Uterus (tissue), 4 donors: Measurements from ENCODE around the gene STYXL2. TPM values are rescaled to one million over a fixed set of nuclear protein-coding genes. Genes with fewer than 3 reads are reported as not detected.

ENCODE experiments used
- DNase-seq, 2 donors: peaks; one replicate each; pipeline ENCODE4 v3.0.0-alpha.2; 2019 to 2020
- H3K27ac ChIP-seq, 2 donors: fragments of 200-600 bp; sonication (generic); 1 replicate in 1 of 2; 2 replicates in 1 of 2; pipeline ENCODE4 v1.5.1; 2016 to 2018
- H3K27me3 ChIP-seq, 2 donors: fragments of 200-600 bp; sonication (generic); one replicate each; pipeline ENCODE4 v1.5.1; 2018 to 2019; ENCODE audit warnings: control low read depth in 1 of 2
- H3K36me3 ChIP-seq, 2 donors: fragments of 200-600 bp; sonication (generic); one replicate each; pipeline ENCODE4 v1.5.1; 2019; ENCODE audit warnings: control low read depth in 1 of 2
- H3K4me1 ChIP-seq, 2 donors: fragments of 200-600 bp; sonication (generic); one replicate each; pipeline ENCODE4 v1.5.1; 2018 to 2019; ENCODE audit warnings: control low read depth in 1 of 2
- H3K4me3 ChIP-seq, 2 donors: fragments of 200-600 bp; sonication (generic); 1 replicate in 1 of 2; 2 replicates in 1 of 2; pipeline ENCODE4 v1.5.1; 2018 to 2019; ENCODE audit warnings: mild to moderate bottlenecking in 1 of 2
- H3K9me3 ChIP-seq, 2 donors: fragments of 200-600 bp; sonication (generic); one replicate each; pipeline ENCODE4 v1.5.1; 2019; ENCODE audit warnings: control low read depth in 1 of 2
- POLR2A ChIP-seq, 2 donors: fragments of 450-650 bp; IDR thresholded peaks; one replicate each; pipeline ENCODE4 v1.6.1; 2016; ENCODE audit warnings: antibody characterized with exemption in 2 of 2, mild to moderate bottlenecking in 1 of 2, moderate library complexity in 1 of 2
- intact Hi-C: fragments of 100-400 bp; cut with DNase I; formaldehyde crosslinking; loops from one replicate; pipeline ENCODE4 v1.15.1; 2023; ENCODE audit warnings: low total_unique reads
- total RNA-seq, 4 donors: library from RNA; depleted of rRNA in 3 of 4; stranded (reverse); fragments of >200 nt in 3 of 4; gene quantifications; one replicate each; pipeline versions ENCODE4 v1.1.0 to v1.2.4, GENCODE V29; 2014 to 2023
- TF ChIP-seq, protein P1 (sequence below), 4 experiments: fragments of 200-600 bp in 2 of 4; fragments of 450-650 bp in 2 of 4; sonication (generic) in 2 of 4; IDR thresholded peaks; one replicate each; pipeline ENCODE4 v1.5.1; 2016 to 2019; ENCODE audit warnings: antibody characterized with exemption in 4 of 4, mild to moderate bottlenecking in 2 of 4, moderate library complexity in 1 of 4
- donor health status: DM: yes; HTN: yes; CAD: no.

STYXL2 gene
- total RNA-seq, 4 donors from 2014 or later: 1.2 TPM; not detected in 3

DNA sequence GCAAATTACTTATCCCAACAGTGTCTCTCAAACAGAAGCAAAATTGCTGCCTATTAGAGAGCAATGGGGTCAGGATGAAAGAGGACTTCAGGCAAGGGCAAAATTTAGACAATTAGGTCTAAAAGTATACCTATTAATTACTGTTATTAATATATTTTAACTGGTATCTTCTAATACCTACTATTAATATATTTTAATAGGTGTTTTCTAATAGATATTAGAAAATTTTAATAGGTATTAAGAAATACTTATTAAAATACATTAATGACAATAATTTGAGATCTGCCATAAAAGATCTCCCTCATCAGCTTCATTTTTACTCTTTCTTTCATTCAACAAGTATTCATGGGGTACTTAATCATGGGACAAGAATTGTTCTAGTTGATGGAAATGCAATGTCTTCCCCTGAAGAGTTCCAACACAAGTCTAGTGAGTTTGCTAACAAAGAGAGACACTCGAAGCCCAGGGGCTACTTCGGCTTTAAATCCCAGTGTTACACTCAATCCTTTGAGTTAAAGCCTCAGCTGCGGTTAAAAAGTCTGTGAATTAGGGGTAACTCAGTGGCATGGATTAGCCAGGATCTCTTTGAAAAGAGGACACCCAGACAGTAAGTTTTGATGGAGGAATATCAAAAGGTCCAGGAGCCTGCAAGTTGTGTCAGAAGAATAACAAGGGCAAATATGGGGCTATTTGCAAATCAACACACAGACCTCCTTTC lies 44.1 kb downstream of the STYXL2 start:
- Histone ChIP-seq H3K4me3 (no peak overlapping the region), H3K27me3 (no peaks in the 10 kb centered on the region), H3K9me3 (no peaks in the 10 kb centered on the region), H3K27ac (no peak overlapping the region), H3K4me1 (no peaks in the 10 kb centered on the region), H3K36me3 (no peaks in the 10 kb centered on the region)
- TF ChIP-seq POLR2A (IDR thresholded peaks at IDR 0.05): no peak
- TF ChIP-seq, protein P1, sequence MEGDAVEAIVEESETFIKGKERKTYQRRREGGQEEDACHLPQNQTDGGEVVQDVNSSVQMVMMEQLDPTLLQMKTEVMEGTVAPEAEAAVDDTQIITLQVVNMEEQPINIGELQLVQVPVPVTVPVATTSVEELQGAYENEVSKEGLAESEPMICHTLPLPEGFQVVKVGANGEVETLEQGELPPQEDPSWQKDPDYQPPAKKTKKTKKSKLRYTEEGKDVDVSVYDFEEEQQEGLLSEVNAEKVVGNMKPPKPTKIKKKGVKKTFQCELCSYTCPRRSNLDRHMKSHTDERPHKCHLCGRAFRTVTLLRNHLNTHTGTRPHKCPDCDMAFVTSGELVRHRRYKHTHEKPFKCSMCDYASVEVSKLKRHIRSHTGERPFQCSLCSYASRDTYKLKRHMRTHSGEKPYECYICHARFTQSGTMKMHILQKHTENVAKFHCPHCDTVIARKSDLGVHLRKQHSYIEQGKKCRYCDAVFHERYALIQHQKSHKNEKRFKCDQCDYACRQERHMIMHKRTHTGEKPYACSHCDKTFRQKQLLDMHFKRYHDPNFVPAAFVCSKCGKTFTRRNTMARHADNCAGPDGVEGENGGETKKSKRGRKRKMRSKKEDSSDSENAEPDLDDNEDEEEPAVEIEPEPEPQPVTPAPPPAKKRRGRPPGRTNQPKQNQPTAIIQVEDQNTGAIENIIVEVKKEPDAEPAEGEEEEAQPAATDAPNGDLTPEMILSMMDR (IDR thresholded peaks at IDR 0.05): no peak
- DNase-seq: no peak
- intact Hi-C loops: no loop called here

DNA sequence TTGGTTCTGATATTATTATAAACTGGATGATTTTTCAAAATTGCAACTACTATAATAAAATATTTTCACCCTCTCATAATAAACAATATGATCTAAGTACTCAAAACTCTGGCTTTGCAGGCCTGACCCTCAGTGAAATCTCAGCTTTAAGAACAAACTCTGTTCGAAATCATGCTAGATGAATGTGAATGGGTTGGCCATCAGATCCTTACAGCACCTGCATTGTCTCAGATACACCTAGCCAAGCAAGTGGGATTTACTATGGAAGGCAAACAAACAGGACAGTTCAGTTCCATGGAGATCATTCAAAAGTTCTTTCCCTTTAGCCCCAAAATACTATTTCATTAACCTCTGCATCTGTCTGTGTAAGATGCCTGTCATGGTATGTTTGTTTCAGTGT lies 44.8 kb downstream of the STYXL2 start:
- no peak for TF ChIP-seq POLR2A (IDR thresholded peaks at IDR 0.05)
- DNase-seq: no peak
- intact Hi-C loops: no loop called here

DNA sequence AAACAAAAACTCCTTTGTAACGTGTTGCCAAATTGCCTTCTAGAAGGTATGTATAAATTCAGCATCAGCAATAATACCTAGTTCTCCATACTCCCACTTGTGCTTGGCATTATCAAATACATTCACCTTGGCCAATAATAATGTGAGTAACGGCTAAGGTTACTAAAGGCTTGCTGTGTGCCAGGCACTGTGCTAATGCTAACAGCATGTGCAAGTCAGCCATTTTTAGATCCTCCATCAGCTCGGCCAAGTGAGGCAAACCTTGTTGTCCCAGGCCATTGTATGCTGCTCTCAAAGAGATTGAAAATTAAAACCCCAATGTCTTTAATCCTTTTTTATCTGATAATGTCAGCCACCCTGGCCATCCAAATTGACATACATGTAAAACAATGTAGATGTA lies 48.1 kb downstream of the STYXL2 start:
- Histone ChIP-seq H3K27me3 (no peaks in the 10 kb centered on the region), H3K4me3 (no peak overlapping the region), H3K27ac (no peak overlapping the region), H3K36me3 (no peaks in the 10 kb centered on the region), H3K4me1 (no peaks in the 10 kb centered on the region), H3K9me3 (no peaks in the 10 kb centered on the region)
- no peak for DNase-seq
- TF ChIP-seq, protein P1 (IDR thresholded peaks at IDR 0.05): no peak
- no peak for TF ChIP-seq POLR2A (IDR thresholded peaks at IDR 0.05)
- intact Hi-C loops: no loop called here

More for the DNA sequence above, 44.8 kb downstream of the STYXL2 start:
- Histone ChIP-seq H3K36me3 (no peaks in the 10 kb centered on the region), H3K27me3 (no peaks in the 10 kb centered on the region), H3K9me3 (no peaks in the 10 kb centered on the region), H3K4me1 (no peaks in the 10 kb centered on the region), H3K4me3 (no peak overlapping the region), H3K27ac (no peak overlapping the region)

Other genes starting within 250 kb of the STYXL2 start
- 10 to 100 TPM in 3 of 4 donors, 1 to 10 TPM in 1; 6.8 to 32.0 (median 18.8) TPM for gene TADA1, start 217.8 kb upstream of the STYXL2 start, total RNA-seq
- gene ILDR2, start 118.5 kb upstream of the STYXL2 start, total RNA-seq: 1 to 10 TPM in 1 of 4 donors, under 1 TPM in 1, not detected in 2; 0.30 to 2.8 TPM
- gene MAEL, start 104.8 kb upstream of the STYXL2 start, total RNA-seq: under 1 TPM in 1 of 4 donors, not detected in 3; 0.69 TPM
- under 1 TPM in 1 of 4 donors, not detected in 3; 0.29 TPM for gene GPA33, start 3.7 kb upstream of the STYXL2 start, total RNA-seq
- 10 to 100 TPM in 3 of 4 donors, 1 to 10 TPM in 1; 9.7 to 50.8 (median 32.2) TPM for gene POU2F1, start 126.8 kb downstream of the STYXL2 start, total RNA-seq